ENCODE measurements around the gene IL1RL1. TPM values are rescaled to one million over a fixed set of nuclear protein-coding genes. Genes with fewer than 3 reads are reported as not detected.
"Not testable (repeated sequence)": the region's sequence is repeated elsewhere in the genome, so short reads cannot be mapped to it uniquely, and the experiment has no call there.

Gene IL1RL1
- polyA plus RNA-seq, 1 donor, result 0.41 TPM

GRCh38 chr2:102294802-102295489 lies 16.4 kb upstream of the IL1RL1 start:
- DNase-seq, result no peak

GRCh38 chr2:102295566-102295965 lies 15.8 kb upstream of the IL1RL1 start:
- DNase-seq, result no peak

GRCh38 chr2:102296449-102296848 lies 14.9 kb upstream of the IL1RL1 start:
- no peak for DNase-seq

GRCh38 chr2:102297891-102298290 lies 13.5 kb upstream of the IL1RL1 start:
- no peak for DNase-seq

GRCh38 chr2:102301867-102302362 lies 9.4 kb upstream of the IL1RL1 start:
- no peak for DNase-seq

- no peak for DNase-seq
Measured at GRCh38 chr2:102302458-102302857, 8.9 kb upstream of the IL1RL1 start.

- DNase-seq, result no peak
Measured at GRCh38 chr2:102303589-102303988, 7.8 kb upstream of the IL1RL1 start.

GRCh38 chr2:102304268-102304667 lies 7.1 kb upstream of the IL1RL1 start:
- no peak for DNase-seq

GRCh38 chr2:102304711-102305611 lies 6.4 kb upstream of the IL1RL1 start:
- no peak for DNase-seq

- DNase-seq, result no peak
Measured at GRCh38 chr2:102306125-102306524, 5.2 kb upstream of the IL1RL1 start.

GRCh38 chr2:102313025-102313424 lies 1.7 kb downstream of the IL1RL1 start:
- DNase-seq, result no peak

- no peak for DNase-seq
Measured at GRCh38 chr2:102313471-102313870, 2.1 kb downstream of the IL1RL1 start.

GRCh38 chr2:102313950-102314349 lies 2.6 kb downstream of the IL1RL1 start:
- no peak for DNase-seq

- no peak for DNase-seq
Measured at GRCh38 chr2:102315921-102316320, 4.6 kb downstream of the IL1RL1 start.

GRCh38 chr2:102317715-102318114 lies 6.4 kb downstream of the IL1RL1 start:
- DNase-seq, result no peak

- no peak for DNase-seq
Measured at GRCh38 chr2:102318437-102318836, 7.1 kb downstream of the IL1RL1 start.

- DNase-seq, result no peak
Measured at GRCh38 chr2:102321941-102322719, 10.8 kb downstream of the IL1RL1 start.

- not testable (repeated sequence) for DNase-seq
Measured at GRCh38 chr2:102324914-102325313, 13.6 kb downstream of the IL1RL1 start.

- DNase-seq, result no peak
Measured at GRCh38 chr2:102331311-102331980, 20.1 kb downstream of the IL1RL1 start.

- DNase-seq, result no peak
Measured at GRCh38 chr2:102334486-102334885, 23.1 kb downstream of the IL1RL1 start.

- no peak for DNase-seq
Measured at GRCh38 chr2:102335871-102336366, 24.6 kb downstream of the IL1RL1 start.

- DNase-seq, result no peak
Measured at GRCh38 chr2:102336502-102336945, 25.2 kb downstream of the IL1RL1 start.
